ENCODE data around the gene ANKIB1. TPM values are rescaled to one million over a fixed set of nuclear protein-coding genes. Genes with fewer than 3 reads are reported as not detected.

Gene ANKIB1
- total and polyA plus RNA-seq, 2 donors (not counting 1 experiment from before 2014, with no cell fraction given) = 53.4 to 60.4 TPM

GRCh38 chr7:92289321-92289720 is 43.5 kb downstream of the ANKIB1 start:
- H3K27me3 ChIP-seq (ENCODE audit: control insufficient read depth, insufficient read depth, low read length) = no peaks in the 10 kb centered on the region
- H3K4me1 ChIP-seq (ENCODE audit: control insufficient read depth, extremely low read depth, insufficient read depth, low read length) = no peaks in the 10 kb centered on the region
- no peak overlapping the region for H3K27ac ChIP-seq (ENCODE audit: insufficient read depth, low read length)
- no peak overlapping the region for H2AFZ ChIP-seq (ENCODE audit: low read length)
- no peak overlapping the region for H3K9ac ChIP-seq (ENCODE audit: insufficient read depth, low read length)
- no peaks in the 10 kb centered on the region for H3K9me3 ChIP-seq (ENCODE audit: control insufficient read depth, insufficient read depth, low read depth, low read length)
- no peaks in the 10 kb centered on the region for H3K36me3 ChIP-seq (ENCODE audit: control insufficient read depth, insufficient read depth, low read length)
- H3K4me3 ChIP-seq (replicated peaks in 1 of 4; ENCODE audit: control extremely low read depth in 1 of 4, insufficient read depth in 1 of 4, low read depth in 3 of 4, low read length in 4 of 4) = no peak overlapping the region
- H3K4me2 ChIP-seq (ENCODE audit: extremely low read depth, insufficient read depth, low read length) = no peak overlapping the region
- no peak for DNase-seq (ENCODE audit: low read depth in 2 of 2)
- H3K79me2 ChIP-seq (ENCODE audit: control insufficient read depth, insufficient read depth, low read length) = peaks cover 9% of the 10 kb centered on the region
- no peaks in the 10 kb centered on the region for H4K20me1 ChIP-seq (ENCODE audit: control insufficient read depth, extremely low read depth, insufficient read depth, low read length)
- TF ChIP-seq CTCF (conservative IDR thresholded peaks at IDR 0.05 in 1 of 2, IDR thresholded peaks at IDR 0.05 in 1 of 2; ENCODE audit: low read depth in 1 of 2, low read length in 2 of 2) = no peak
- TF ChIP-seq EZH2 (IDR thresholded peaks at IDR 0.05; ENCODE audit: low read length, missing control alignments) = no peak

GRCh38 chr7:92292981-92293380 is 47.2 kb downstream of the ANKIB1 start:
- Histone ChIP-seq H3K4me3 (replicated peaks in 1 of 4; ENCODE audit: control extremely low read depth in 1 of 4, insufficient read depth in 1 of 4, low read depth in 3 of 4, low read length in 4 of 4) (no peak overlapping the region), H3K27ac (ENCODE audit: insufficient read depth, low read length) (no peak overlapping the region), H3K4me2 (ENCODE audit: extremely low read depth, insufficient read depth, low read length) (no peak overlapping the region), H3K27me3 (ENCODE audit: control insufficient read depth, insufficient read depth, low read length) (no peaks in the 10 kb centered on the region), H3K36me3 (ENCODE audit: control insufficient read depth, insufficient read depth, low read length) (no peaks in the 10 kb centered on the region), H2AFZ (ENCODE audit: low read length) (no peak overlapping the region), H3K9ac (ENCODE audit: insufficient read depth, low read length) (no peak overlapping the region), H4K20me1 (ENCODE audit: control insufficient read depth, extremely low read depth, insufficient read depth, low read length) (no peaks in the 10 kb centered on the region), H3K79me2 (ENCODE audit: control insufficient read depth, insufficient read depth, low read length) (peaks cover 8% of the 10 kb centered on the region), H3K9me3 (ENCODE audit: control insufficient read depth, insufficient read depth, low read depth, low read length) (no peaks in the 10 kb centered on the region), H3K4me1 (ENCODE audit: control insufficient read depth, extremely low read depth, insufficient read depth, low read length) (no peaks in the 10 kb centered on the region)
- DNase-seq (ENCODE audit: low read depth in 2 of 2) = no peak
- TF ChIP-seq CTCF (conservative IDR thresholded peaks at IDR 0.05 in 1 of 2, IDR thresholded peaks at IDR 0.05 in 1 of 2; ENCODE audit: low read depth in 1 of 2, low read length in 2 of 2) (no peak), EZH2 (IDR thresholded peaks at IDR 0.05; ENCODE audit: low read length, missing control alignments) (no peak)

GRCh38 chr7:92293896-92294590 is 48.3 kb downstream of the ANKIB1 start:
- TF ChIP-seq EZH2 (IDR thresholded peaks at IDR 0.05; ENCODE audit: low read length, missing control alignments) = no peak
- no peak for TF ChIP-seq CTCF (conservative IDR thresholded peaks at IDR 0.05 in 1 of 2, IDR thresholded peaks at IDR 0.05 in 1 of 2; ENCODE audit: low read depth in 1 of 2, low read length in 2 of 2)
- H3K36me3 ChIP-seq (ENCODE audit: control insufficient read depth, insufficient read depth, low read length) = no peaks in the 10 kb centered on the region
- H2AFZ ChIP-seq (ENCODE audit: low read length) = no peak overlapping the region
- no peaks in the 10 kb centered on the region for H3K4me1 ChIP-seq (ENCODE audit: control insufficient read depth, extremely low read depth, insufficient read depth, low read length)
- H4K20me1 ChIP-seq (ENCODE audit: control insufficient read depth, extremely low read depth, insufficient read depth, low read length) = no peaks in the 10 kb centered on the region
- H3K4me3 ChIP-seq (replicated peaks in 1 of 4; ENCODE audit: control extremely low read depth in 1 of 4, insufficient read depth in 1 of 4, low read depth in 3 of 4, low read length in 4 of 4) = peak overlapping the region in 3 of 4 experiments; percentile 17 to 51 (median 18)
- H3K4me2 ChIP-seq (ENCODE audit: extremely low read depth, insufficient read depth, low read length) = peak overlapping the region; percentile 61
- no peaks in the 10 kb centered on the region for H3K9me3 ChIP-seq (ENCODE audit: control insufficient read depth, insufficient read depth, low read depth, low read length)
- peaks cover 8% of the 10 kb centered on the region for H3K79me2 ChIP-seq (ENCODE audit: control insufficient read depth, insufficient read depth, low read length)
- no peak overlapping the region for H3K9ac ChIP-seq (ENCODE audit: insufficient read depth, low read length)
- H3K27me3 ChIP-seq (ENCODE audit: control insufficient read depth, insufficient read depth, low read length) = no peaks in the 10 kb centered on the region
- peak in 1 of 2 donors; percentile 37 for DNase-seq (ENCODE audit: low read depth in 2 of 2)
- H3K27ac ChIP-seq (ENCODE audit: insufficient read depth, low read length) = no peak overlapping the region
